HG03045 (cell line): ENCODE measurements around the gene ADGRL3.
"Not testable (repeated sequence)": the region's sequence is repeated elsewhere in the genome, so short reads cannot be mapped to it uniquely, and the experiment has no call there.

ENCODE experiments used
- ATAC-seq: cut with Tn5 transposase; IDR thresholded peaks from one replicate; pipeline ENCODE4 v1.9.1; 2021; ENCODE audit warnings: mild to moderate bottlenecking, moderate library complexity; ENCODE audit not compliant: unreplicated experiment

Gene ADGRL3

GRCh38 chr4:61336488-61336887, 136.4 kb downstream of the ADGRL3 start:
- ATAC-seq = no peak

GRCh38 chr4:61336916-61337315, 136.8 kb downstream of the ADGRL3 start:
- ATAC-seq = no peak

GRCh38 chr4:61342061-61342460, 141.9 kb downstream of the ADGRL3 start:
- no peak for ATAC-seq

- ATAC-seq = no peak
These were observed 150.8 kb downstream of the ADGRL3 start for GRCh38 chr4:61350932-61351331.

GRCh38 chr4:61356696-61357095, 156.6 kb downstream of the ADGRL3 start:
- no peak for ATAC-seq

GRCh38 chr4:61359301-61359700, 159.2 kb downstream of the ADGRL3 start:
- ATAC-seq = no peak

GRCh38 chr4:61372817-61373216, 172.7 kb downstream of the ADGRL3 start:
- ATAC-seq = not testable (repeated sequence)

GRCh38 chr4:61373901-61374440, 173.8 kb downstream of the ADGRL3 start:
- no peak for ATAC-seq

- ATAC-seq = no peak
These were observed 174.3 kb downstream of the ADGRL3 start for GRCh38 chr4:61374447-61374891.

- no peak for ATAC-seq
These were observed 175.2 kb downstream of the ADGRL3 start for GRCh38 chr4:61375301-61375700.

GRCh38 chr4:61376301-61376700, 176.2 kb downstream of the ADGRL3 start:
- ATAC-seq = no peak

GRCh38 chr4:61379406-61379805, 179.3 kb downstream of the ADGRL3 start:
- ATAC-seq = no peak

GRCh38 chr4:61380865-61381264, 180.7 kb downstream of the ADGRL3 start:
- ATAC-seq = no peak

GRCh38 chr4:61385256-61385655, 185.1 kb downstream of the ADGRL3 start:
- ATAC-seq = no peak

- not testable (repeated sequence) for ATAC-seq
These were observed 187.2 kb downstream of the ADGRL3 start for GRCh38 chr4:61387372-61387771.

GRCh38 chr4:61389640-61390039, 189.5 kb downstream of the ADGRL3 start:
- ATAC-seq = no peak

- no peak for ATAC-seq
These were observed 195.6 kb downstream of the ADGRL3 start for GRCh38 chr4:61395754-61396153.

GRCh38 chr4:61397174-61397573, 197.0 kb downstream of the ADGRL3 start:
- ATAC-seq = no peak

GRCh38 chr4:61400439-61401038, 200.4 kb downstream of the ADGRL3 start:
- no peak for ATAC-seq

- no peak for ATAC-seq
These were observed 201.6 kb downstream of the ADGRL3 start for GRCh38 chr4:61401771-61402170.

GRCh38 chr4:61405307-61405706, 205.2 kb downstream of the ADGRL3 start:
- ATAC-seq = no peak

- no peak for ATAC-seq
These were observed 206.6 kb downstream of the ADGRL3 start for GRCh38 chr4:61406677-61407076.
